Subcutaneous adipose tissue (tissue), 4 donors: ENCODE measurements around the gene EHMT1. TPM values are rescaled to one million over a fixed set of nuclear protein-coding genes. Genes with fewer than 3 reads are reported as not detected.

Experiments used
- total RNA-seq, 4 donors: library from RNA; depleted of rRNA; stranded (reverse); fragments of >200 nt; gene quantifications; one replicate each; pipeline ENCODE4 v1.1.0, GENCODE V29; 2016
- TF ChIP-seq, protein P1 (sequence below): fragments of 450-650 bp; IDR thresholded peaks from one replicate; pipeline ENCODE4 v1.5.1; 2016; ENCODE audit warnings: low read depth, mild to moderate bottlenecking, control low read depth, antibody characterized with exemption, moderate library complexity

EHMT1 gene
- total RNA-seq, 4 donors from 2014 or later = 53.2 to 168 (median 65.9) TPM

DNA sequence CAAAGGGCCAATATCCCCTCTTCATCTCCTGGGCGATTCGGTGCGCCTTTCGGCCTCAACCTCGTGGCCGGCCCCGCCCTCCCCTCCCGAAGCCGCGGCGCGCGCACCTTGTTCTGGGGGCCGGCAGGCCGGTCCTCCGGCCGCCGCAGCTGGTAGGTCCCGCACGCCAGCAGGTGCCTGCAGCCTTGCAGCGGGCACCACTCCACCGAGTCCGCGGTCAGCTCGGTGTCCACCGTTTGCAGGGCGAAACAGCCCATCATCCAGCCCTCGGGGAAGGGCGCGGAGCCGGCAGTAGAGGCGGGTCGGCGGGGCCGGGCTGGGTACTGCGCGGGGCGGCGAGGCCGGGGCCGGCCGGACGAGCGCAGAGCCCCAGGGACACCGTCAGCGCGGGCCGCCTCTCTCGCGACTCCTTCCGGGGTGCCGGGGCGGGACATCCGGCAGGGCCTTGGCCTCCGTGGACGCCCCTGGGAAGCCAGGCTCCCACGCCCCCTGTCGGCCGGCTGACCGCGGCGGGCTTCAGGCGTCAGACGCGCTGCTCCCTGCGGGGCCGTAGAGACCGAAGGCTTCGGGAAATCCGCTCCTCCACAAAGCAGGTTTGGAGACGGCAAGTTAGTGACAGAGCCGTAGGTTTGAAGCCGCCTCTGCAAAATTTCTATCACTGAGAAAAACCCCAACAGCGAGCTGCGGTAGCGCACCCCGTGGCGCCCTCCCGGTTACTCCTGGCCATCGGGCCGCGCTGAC lies 40.1 kb upstream of the EHMT1 start, which contains the start of gene DPH7:
Gene DPH7 (minus strand): TSS at position 408 of the 741 bp plus-strand sequence. CDS start 148 bp downstream, at position 260.
- TF ChIP-seq, protein P1, sequence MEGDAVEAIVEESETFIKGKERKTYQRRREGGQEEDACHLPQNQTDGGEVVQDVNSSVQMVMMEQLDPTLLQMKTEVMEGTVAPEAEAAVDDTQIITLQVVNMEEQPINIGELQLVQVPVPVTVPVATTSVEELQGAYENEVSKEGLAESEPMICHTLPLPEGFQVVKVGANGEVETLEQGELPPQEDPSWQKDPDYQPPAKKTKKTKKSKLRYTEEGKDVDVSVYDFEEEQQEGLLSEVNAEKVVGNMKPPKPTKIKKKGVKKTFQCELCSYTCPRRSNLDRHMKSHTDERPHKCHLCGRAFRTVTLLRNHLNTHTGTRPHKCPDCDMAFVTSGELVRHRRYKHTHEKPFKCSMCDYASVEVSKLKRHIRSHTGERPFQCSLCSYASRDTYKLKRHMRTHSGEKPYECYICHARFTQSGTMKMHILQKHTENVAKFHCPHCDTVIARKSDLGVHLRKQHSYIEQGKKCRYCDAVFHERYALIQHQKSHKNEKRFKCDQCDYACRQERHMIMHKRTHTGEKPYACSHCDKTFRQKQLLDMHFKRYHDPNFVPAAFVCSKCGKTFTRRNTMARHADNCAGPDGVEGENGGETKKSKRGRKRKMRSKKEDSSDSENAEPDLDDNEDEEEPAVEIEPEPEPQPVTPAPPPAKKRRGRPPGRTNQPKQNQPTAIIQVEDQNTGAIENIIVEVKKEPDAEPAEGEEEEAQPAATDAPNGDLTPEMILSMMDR = no peak

DNA sequence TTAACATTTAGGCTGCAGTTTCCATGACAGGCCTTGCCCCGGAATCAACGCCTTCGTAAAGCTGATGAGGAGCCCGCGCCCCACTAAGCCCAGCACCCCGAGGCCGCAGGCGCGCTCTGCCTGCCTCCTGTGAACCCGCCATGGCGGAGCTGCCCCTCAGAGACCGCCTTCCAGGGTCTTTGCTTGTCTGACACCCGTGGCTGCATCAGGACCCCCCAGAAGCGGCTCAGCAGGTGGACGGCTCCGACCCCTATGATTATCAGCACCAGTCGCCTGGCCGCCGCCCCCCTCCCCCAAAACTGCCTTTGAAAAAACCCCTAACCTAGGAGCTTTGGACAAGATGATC lies 39.6 kb upstream of the EHMT1 start:
- TF ChIP-seq, protein P1 = no peak

DNA sequence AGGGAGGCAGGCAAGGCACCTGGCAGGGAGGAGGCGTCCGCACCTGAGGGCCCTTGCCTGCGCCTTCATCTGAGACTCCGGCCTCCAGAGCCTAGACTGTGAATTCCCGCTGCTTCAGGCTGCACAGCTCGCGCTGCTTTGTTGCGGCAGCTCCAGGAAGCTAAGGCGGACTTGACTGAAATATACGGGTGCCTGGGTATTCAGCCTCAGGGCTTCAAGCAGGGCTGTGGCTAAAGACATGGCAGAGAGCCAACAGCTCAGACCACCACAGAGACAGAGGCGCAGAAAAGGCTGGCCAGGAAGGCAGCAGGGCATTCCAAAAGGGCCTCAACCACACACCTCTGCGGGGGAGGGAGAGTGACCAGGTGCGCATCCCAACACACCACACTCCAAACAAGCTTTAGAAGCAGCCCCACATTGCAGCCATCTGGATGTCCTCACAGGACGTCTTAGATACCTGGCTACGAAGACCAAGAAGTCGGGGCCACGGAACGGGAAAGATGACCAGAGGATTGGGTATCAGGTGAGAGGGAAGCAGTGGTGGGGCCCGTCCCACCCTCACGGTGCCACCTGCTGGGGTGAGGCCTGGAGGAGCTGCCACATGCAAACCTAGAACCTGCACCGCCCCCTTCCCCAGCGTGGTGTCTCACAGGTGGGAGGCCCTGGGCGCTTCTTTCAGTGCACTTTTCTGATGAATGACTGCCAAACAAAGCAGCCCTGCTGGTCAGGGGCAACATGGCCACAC lies 38.4 kb upstream of the EHMT1 start:
- TF ChIP-seq, protein P1 = no peak

DNA sequence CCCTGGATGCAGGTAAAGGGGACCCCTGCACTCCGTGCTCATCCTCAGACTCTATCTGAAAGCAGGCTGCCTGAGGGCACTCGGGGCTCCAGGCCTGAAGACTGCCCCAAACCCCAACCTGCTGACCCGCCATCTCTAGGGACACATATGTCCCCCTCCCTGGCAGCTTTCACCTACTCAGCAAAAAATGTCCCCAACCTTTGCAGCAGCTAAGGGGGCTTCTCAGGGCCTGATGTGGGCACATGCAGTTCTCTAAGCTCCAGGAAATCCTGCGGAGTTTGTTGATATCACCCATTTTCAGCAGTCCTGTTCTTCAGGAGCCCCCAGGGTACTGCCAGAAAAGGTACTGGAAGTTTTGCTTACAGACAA lies 37.9 kb upstream of the EHMT1 start:
- TF ChIP-seq, protein P1 = no peak

DNA sequence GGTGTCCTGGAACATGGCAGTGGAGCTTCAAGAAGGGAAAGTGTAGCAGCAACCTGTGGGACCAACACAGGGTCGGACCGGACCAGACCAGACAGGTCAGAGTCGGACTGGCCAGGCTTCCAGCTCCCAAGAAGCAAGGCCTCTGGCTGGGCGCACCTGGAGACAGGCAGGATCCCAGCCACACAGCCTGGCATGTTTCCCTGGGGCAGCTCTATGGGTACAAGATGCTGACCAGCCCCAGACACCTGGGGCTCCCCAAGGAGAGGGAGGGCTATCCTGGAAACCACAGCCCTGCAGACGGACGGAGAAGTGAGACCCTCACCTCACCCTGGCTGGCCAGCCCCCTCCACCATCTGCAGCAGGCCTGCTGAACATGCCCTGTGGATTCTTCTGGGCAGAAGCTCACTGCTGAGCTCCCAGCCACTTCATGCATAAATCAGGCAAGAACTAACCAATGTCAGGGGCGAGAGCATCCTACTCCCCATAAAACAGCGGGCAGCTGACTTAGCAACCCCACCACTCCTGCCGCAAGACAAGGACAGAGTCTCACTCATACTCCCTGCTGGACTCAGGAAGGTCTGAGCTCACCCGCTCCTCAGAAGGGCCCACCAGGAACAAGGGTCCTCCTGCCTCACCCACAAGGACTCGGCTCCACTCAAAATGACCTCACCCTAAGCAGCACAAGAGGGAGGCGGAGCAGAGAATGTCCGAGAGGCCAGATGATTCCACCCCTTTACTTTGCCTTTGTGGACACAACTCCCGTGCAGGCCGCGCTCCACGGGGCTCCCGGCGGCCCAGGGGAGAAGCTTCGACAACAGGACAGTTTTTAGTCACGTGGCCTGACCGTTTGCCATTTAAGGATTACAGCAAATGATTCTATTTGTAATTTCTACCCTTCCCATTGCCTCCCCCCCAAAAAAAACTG lies 37.2 kb upstream of the EHMT1 start:
- TF ChIP-seq, protein P1 = no peak

DNA sequence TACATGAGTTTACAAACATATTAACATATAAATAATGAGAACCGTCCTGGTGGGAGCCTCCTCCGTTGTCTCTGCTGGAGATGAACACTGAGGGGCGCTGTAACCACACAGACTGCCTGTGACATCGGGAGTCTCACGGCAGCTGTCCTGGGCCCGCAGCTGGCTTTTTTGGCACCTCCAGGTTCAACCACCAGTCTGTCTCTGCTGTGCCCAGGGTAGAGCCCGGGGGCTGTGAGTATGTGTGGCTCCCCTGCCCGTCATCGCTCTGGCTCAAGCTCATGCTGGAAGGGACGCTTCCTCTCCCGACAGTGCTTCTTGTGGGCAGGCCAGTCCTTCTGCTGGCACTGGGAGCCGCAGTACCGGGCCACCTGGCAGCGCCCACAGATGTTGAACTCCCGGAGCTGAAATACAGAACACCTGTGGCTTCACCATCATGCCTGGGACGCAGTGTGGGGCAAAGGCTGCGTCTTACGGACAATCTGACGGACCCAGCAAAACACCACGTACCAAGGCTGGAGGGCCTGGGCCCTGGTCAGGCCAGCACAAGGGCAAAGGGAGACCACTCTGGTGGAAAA lies 36.4 kb upstream of the EHMT1 start:
- TF ChIP-seq, protein P1 = no peak
